ENCODE data around the gene CNR2. TPM values are rescaled to one million over a fixed set of nuclear protein-coding genes. Genes with fewer than 3 reads are reported as not detected.

CNR2 gene
- total RNA-seq, 1 donor from 2014 or later: not detected

GRCh38 chr1:23909412-23909811, 3.8 kb downstream of the CNR2 start:
- H3K27me3 Mint-ChIP-seq (ENCODE audit: unreplicated experiment): no peaks in the 10 kb centered on the region

GRCh38 chr1:23908453-23909341, 4.5 kb downstream of the CNR2 start:
- Mint-ChIP-seq H3K9me3 (ENCODE audit: unreplicated experiment) (no peaks in the 10 kb centered on the region), H3K4me1 (ENCODE audit: unreplicated experiment) (peaks cover 11% of the 10 kb centered on the region), H3K27ac (ENCODE audit: unreplicated experiment) (no peak overlapping the region), H3K36me3 (ENCODE audit: low read depth, unreplicated experiment) (no peaks in the 10 kb centered on the region), H3K4me3 (ENCODE audit: unreplicated experiment) (no peak overlapping the region), H3K27me3 (ENCODE audit: unreplicated experiment) (peaks cover under 1% of the 10 kb centered on the region)
- no peak for DNase-seq (ENCODE audit: low spot score)
- TF ChIP-seq CTCF (IDR thresholded peaks at IDR 0.05; ENCODE audit: unreplicated experiment): no peak

More at GRCh38 chr1:23909412-23909811, 3.8 kb downstream of the CNR2 start:
- no peak overlapping the region for H3K27ac Mint-ChIP-seq (ENCODE audit: unreplicated experiment)
- H3K9me3 Mint-ChIP-seq (ENCODE audit: unreplicated experiment): no peaks in the 10 kb centered on the region
- H3K4me3 Mint-ChIP-seq (ENCODE audit: unreplicated experiment): no peak overlapping the region
- H3K4me1 Mint-ChIP-seq (ENCODE audit: unreplicated experiment): peaks cover 11% of the 10 kb centered on the region
- no peak for DNase-seq (ENCODE audit: low spot score)
- no peaks in the 10 kb centered on the region for H3K36me3 Mint-ChIP-seq (ENCODE audit: low read depth, unreplicated experiment)
- TF ChIP-seq CTCF (IDR thresholded peaks at IDR 0.05; ENCODE audit: unreplicated experiment): no peak

- H3K9me3 Mint-ChIP-seq (ENCODE audit: unreplicated experiment): no peaks in the 10 kb centered on the region
- H3K4me1 Mint-ChIP-seq (ENCODE audit: unreplicated experiment): peaks cover 7% of the 10 kb centered on the region
- TF ChIP-seq CTCF (IDR thresholded peaks at IDR 0.05; ENCODE audit: unreplicated experiment): no peak
- no peak for DNase-seq (ENCODE audit: low spot score)
- no peak overlapping the region for H3K27ac Mint-ChIP-seq (ENCODE audit: unreplicated experiment)
- H3K27me3 Mint-ChIP-seq (ENCODE audit: unreplicated experiment): peaks cover 8% of the 10 kb centered on the region
- no peaks in the 10 kb centered on the region for H3K36me3 Mint-ChIP-seq (ENCODE audit: low read depth, unreplicated experiment)
- H3K4me3 Mint-ChIP-seq (ENCODE audit: unreplicated experiment): no peak overlapping the region
These were observed 6.4 kb downstream of the CNR2 start for GRCh38 chr1:23906731-23907130.

- no peak for DNase-seq (ENCODE audit: low spot score)
- H3K9me3 Mint-ChIP-seq (ENCODE audit: unreplicated experiment): no peaks in the 10 kb centered on the region
- H3K4me3 Mint-ChIP-seq (ENCODE audit: unreplicated experiment): no peak overlapping the region
- no peaks in the 10 kb centered on the region for H3K36me3 Mint-ChIP-seq (ENCODE audit: low read depth, unreplicated experiment)
- no peak for TF ChIP-seq CTCF (IDR thresholded peaks at IDR 0.05; ENCODE audit: unreplicated experiment)
- H3K4me1 Mint-ChIP-seq (ENCODE audit: unreplicated experiment): peaks cover 3% of the 10 kb centered on the region
- H3K27ac Mint-ChIP-seq (ENCODE audit: unreplicated experiment): no peak overlapping the region
- peaks cover 15% of the 10 kb centered on the region for H3K27me3 Mint-ChIP-seq (ENCODE audit: unreplicated experiment)
These were observed 7.6 kb downstream of the CNR2 start for GRCh38 chr1:23905461-23906025.
